ENCODE measurements around the gene TST. TPM values are rescaled to one million over a fixed set of nuclear protein-coding genes. Genes with fewer than 3 reads are reported as not detected.

Gene TST
- total and polyA plus RNA-seq, 10 of the 15 experiments (the other 5 are each of a cell fraction or from before 2014, with no cell fraction given), result 2.4 to 24.6 (median 10.4) TPM

DNA sequence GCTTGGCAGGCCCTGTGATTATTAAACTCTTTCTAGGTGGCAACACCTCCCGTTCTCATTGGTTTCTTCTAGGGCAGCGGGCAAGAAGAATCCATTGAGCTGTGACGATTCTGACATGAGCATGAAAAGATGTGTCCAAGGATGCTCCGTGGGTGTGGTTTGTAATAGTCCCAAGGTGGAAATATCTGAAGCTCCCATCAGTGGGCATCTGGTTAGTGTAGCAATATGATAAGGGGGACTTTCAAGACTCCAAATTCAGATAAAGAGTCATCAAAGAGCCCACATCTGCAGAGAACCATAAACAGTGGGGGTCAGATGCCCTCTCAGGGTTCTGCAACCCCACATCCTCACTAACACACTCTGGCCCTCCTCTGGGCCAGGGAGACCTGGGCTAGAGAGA, 42.6 kb downstream of the TST start:
- ChIA-PET CTCF (interaction anchor here (0.6 to 18.9 kb wide), 38 partner anchors 10 to 616 kb away, joined by 3 to 310 read pairs (median 6); partner anchors contain the start of gene NCF4), SMC1A (ENCODE audit: uncharacterized antibody, unreplicated experiment) (interaction anchor here (0.8 to 4.4 kb wide), 23 partner anchors 8 to 220 kb away, joined by 3 to 32 read pairs (median 7); partner anchors contain the start of gene NCF4), RAD21 (ENCODE audit: unreplicated experiment) (interaction anchor here (0.8 to 5.3 kb wide), 16 partner anchors 11 to 425 kb away, joined by 3 to 94 read pairs (median 6); partner anchors contain the start of genes CSF2RB, IFT27 and NCF4), POLR2A (interaction anchor here (1.1 to 3.4 kb wide), 3 partner anchors 33 to 116 kb away, joined by 4 to 16 read pairs (median 5); partner anchors contain the start of gene NCF4)
- no peaks in the 10 kb centered on the region; the same call in 1 of the 2 replicates for H3K4me1 ChIP-seq (ENCODE audit: control insufficient read depth, insufficient read depth, low read length)
- intact Hi-C loops (cut with micrococcal nuclease; ENCODE audit: unreplicated experiment) (loop anchor here (5.0 to 10.0 kb wide), 2 partner anchors 34 to 432 kb away; no protein-coding TSS in a partner anchor), in situ Hi-C loops (cut with MboI) (no loop called here)
- no peaks in the 10 kb centered on the region for H3K9me3 ChIP-seq (replicated peaks; ENCODE audit: control insufficient read depth, insufficient read depth, low read length)
- H3K36me3 ChIP-seq (ENCODE audit: control insufficient read depth in 2 of 2, insufficient read depth in 2 of 2, low read length in 1 of 2), result no peaks in the 10 kb centered on the region
- no peak overlapping the region for H2AFZ ChIP-seq (ENCODE audit: control insufficient read depth, low read depth, low read length)
- H3K9ac ChIP-seq (ENCODE audit: control insufficient read depth, insufficient read depth, low read length), result no peak overlapping the region
- H3K27me3 ChIP-seq (replicated peaks in 1 of 2; ENCODE audit: control insufficient read depth in 2 of 2, insufficient read depth in 2 of 2, low read length in 1 of 2), result no peaks in the 10 kb centered on the region
- BruUV-seq (replicated peaks), result no TSS peak
- TF ChIP-seq RAD51 (IDR thresholded peaks at IDR 0.05) (no peak), TCF12 (IDR thresholded peaks at IDR 0.05; ENCODE audit: low read depth, low read length) (no peak)
- FAIRE-seq, result no peak
- WGBS (ENCODE audit: insufficient coverage, insufficient replicate concordance, low lambda C conversion rate, missing lambda C conversion rate), result 84% methylated on average over 4 of the region's 4 CpGs
- ATAC-seq, result no peak
- DNase-seq (ENCODE audit: low read depth, low spot score), result no peak
- H3K4me2 ChIP-seq (ENCODE audit: control insufficient read depth, insufficient read depth), result no peak overlapping the region
- H4K20me1 ChIP-seq (ENCODE audit: control insufficient read depth, insufficient read depth), result no peaks in the 10 kb centered on the region
- no peaks in the 10 kb centered on the region for H3K79me2 ChIP-seq (ENCODE audit: control insufficient read depth, insufficient read depth, low read length)
- no peak overlapping the region for H3K4me3 ChIP-seq
- no peak overlapping the region for H3K27ac ChIP-seq (ENCODE audit: control insufficient read depth, insufficient read depth)

DNA sequence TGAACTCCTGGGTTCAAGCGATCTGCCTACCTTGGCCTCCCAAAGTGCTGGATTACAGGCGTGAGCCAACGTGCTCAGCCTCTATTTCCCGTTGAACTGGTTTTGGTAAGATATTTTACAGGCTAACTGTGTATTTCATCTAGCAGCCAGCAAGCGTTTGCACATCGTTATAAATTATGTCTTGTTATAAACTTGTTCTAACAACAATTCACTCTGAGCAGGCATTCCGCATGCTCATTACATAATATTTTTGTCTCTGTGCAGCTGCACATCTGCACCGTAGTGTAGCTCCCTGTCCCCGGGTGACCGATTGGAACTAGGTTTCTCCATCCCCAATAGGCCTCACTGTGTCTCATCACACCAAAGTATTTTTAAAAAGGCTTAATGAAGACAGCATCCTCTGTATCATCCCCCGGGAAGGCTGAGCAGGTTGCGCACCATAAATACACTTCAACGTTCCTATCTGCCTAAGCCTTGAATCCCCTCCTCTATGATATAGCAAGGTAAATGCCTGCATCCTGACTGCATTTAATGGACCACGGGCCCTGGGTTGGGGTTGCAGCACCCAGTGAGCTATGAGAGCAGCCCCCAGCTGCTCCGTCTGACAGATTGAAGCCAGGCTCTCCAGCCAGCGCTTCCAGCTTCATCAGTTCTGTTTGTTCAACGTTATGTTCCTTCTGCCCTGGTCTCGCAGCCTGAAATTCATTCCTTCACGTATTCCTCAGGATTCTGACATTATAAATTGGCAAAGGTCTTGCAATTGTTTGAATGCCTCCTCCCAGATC, 47.7 kb downstream of the TST start:
- H2AFZ ChIP-seq (ENCODE audit: control insufficient read depth, low read depth, low read length), result no peak overlapping the region
- no peaks in the 10 kb centered on the region for H3K9me3 ChIP-seq (replicated peaks; ENCODE audit: control insufficient read depth, insufficient read depth, low read length)
- FAIRE-seq (no peak), DNase-seq (ENCODE audit: low read depth, low spot score) (no peak), ATAC-seq (no peak)
- RAD21 ChIA-PET (ENCODE audit: unreplicated experiment), result interaction anchor here (1.0 kb wide), 1 partner anchor 115 kb away, joined by 3 read pairs; no protein-coding TSS in a partner anchor
- H3K4me2 ChIP-seq (ENCODE audit: control insufficient read depth, insufficient read depth), result no peak overlapping the region
- no peaks in the 10 kb centered on the region for H3K27me3 ChIP-seq (replicated peaks in 1 of 2; ENCODE audit: control insufficient read depth in 2 of 2, insufficient read depth in 2 of 2, low read length in 1 of 2)
- POLR2A ChIA-PET, result no interaction called here
- no peak overlapping the region for H3K4me3 ChIP-seq
- H3K27ac ChIP-seq (ENCODE audit: control insufficient read depth, insufficient read depth), result no peak overlapping the region
- H3K36me3 ChIP-seq (ENCODE audit: control insufficient read depth in 2 of 2, insufficient read depth in 2 of 2, low read length in 1 of 2), result no peaks in the 10 kb centered on the region
- H3K79me2 ChIP-seq (ENCODE audit: control insufficient read depth, insufficient read depth, low read length), result no peaks in the 10 kb centered on the region
- SMC1A ChIA-PET (ENCODE audit: uncharacterized antibody, unreplicated experiment), result interaction anchor here (1.3 kb wide), 1 partner anchor 98 kb away, joined by 3 read pairs; no protein-coding TSS in a partner anchor
- H3K9ac ChIP-seq (ENCODE audit: control insufficient read depth, insufficient read depth, low read length), result no peak overlapping the region
- no TSS peak for BruUV-seq (replicated peaks)
- in situ Hi-C loops (cut with MboI), result no loop called here
- 66% methylated on average over 19 of the region's 19 CpGs for WGBS (ENCODE audit: insufficient coverage, insufficient replicate concordance, low lambda C conversion rate, missing lambda C conversion rate)
- H4K20me1 ChIP-seq (ENCODE audit: control insufficient read depth, insufficient read depth), result no peaks in the 10 kb centered on the region
- intact Hi-C loops (cut with micrococcal nuclease; ENCODE audit: unreplicated experiment), result loop anchor here (10.0 kb wide), 1 partner anchor 427 kb away; no protein-coding TSS in a partner anchor
- no peaks in the 10 kb centered on the region for H3K4me1 ChIP-seq (ENCODE audit: control insufficient read depth, insufficient read depth, low read length)
- CTCF ChIA-PET, result interaction anchor here (0.5 to 18.9 kb wide), 5 partner anchors 12 to 212 kb away, joined by 3 to 310 read pairs (median 6); partner anchors contain the start of genes MPST, NCF4 and TST
- TF ChIP-seq ZBTB33 (IDR thresholded peaks at IDR 0.05) (no peak), EP300 (IDR thresholded peaks at IDR 0.05; ENCODE audit: borderline replicate concordance in 1 of 2, control insufficient read depth in 1 of 2, low read depth in 2 of 2, low read length in 2 of 2) (no peak), PML (IDR thresholded peaks at IDR 0.05; ENCODE audit: low read length) (no peak), TCF12 (IDR thresholded peaks at IDR 0.05; ENCODE audit: low read depth, low read length) (no peak), RFX5 (IDR thresholded peaks at IDR 0.05; ENCODE audit: low read depth, low read length) (no peak), ASH2L (IDR thresholded peaks at IDR 0.05; ENCODE audit: borderline replicate concordance, low read depth) (no peak), ZNF217 (IDR thresholded peaks at IDR 0.05) (no peak), POLR2AphosphoS5 (IDR thresholded peaks at IDR 0.05; ENCODE audit: low read length) (no peak)
- TF ChIP-seq, protein P1, sequence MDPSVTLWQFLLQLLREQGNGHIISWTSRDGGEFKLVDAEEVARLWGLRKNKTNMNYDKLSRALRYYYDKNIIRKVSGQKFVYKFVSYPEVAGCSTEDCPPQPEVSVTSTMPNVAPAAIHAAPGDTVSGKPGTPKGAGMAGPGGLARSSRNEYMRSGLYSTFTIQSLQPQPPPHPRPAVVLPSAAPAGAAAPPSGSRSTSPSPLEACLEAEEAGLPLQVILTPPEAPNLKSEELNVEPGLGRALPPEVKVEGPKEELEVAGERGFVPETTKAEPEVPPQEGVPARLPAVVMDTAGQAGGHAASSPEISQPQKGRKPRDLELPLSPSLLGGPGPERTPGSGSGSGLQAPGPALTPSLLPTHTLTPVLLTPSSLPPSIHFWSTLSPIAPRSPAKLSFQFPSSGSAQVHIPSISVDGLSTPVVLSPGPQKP (IDR thresholded peaks at IDR 0.05; ENCODE audit: low read depth, low read length), result no peak
